Left hindlimb (tissue), 1 donor: ENCODE results near the gene EPAS1.

Experiments
- DNase-seq: peaks from one replicate; pipeline ENCODE4 v3.0.0-alpha.2; 2018

The EPAS1 gene

GRCh38 chr2:46340740-46341420, 43.7 kb downstream of the EPAS1 start:
- no peak for DNase-seq

- DNase-seq = no peak
These were observed 45.5 kb downstream of the EPAS1 start for GRCh38 chr2:46342566-46343315.

GRCh38 chr2:46344706-46345105, 47.5 kb downstream of the EPAS1 start:
- no peak for DNase-seq

- no peak for DNase-seq
These were observed 48.6 kb downstream of the EPAS1 start for GRCh38 chr2:46345775-46346174.

- no peak for DNase-seq
These were observed 49.5 kb downstream of the EPAS1 start for GRCh38 chr2:46346719-46347118.

GRCh38 chr2:46347648-46348280, 50.6 kb downstream of the EPAS1 start:
- no peak for DNase-seq

GRCh38 chr2:46349115-46349547, 51.9 kb downstream of the EPAS1 start:
- DNase-seq = no peak

- DNase-seq = no peak
These were observed 53.0 kb downstream of the EPAS1 start for GRCh38 chr2:46350029-46350689.

- no peak for DNase-seq
These were observed 54.0 kb downstream of the EPAS1 start for GRCh38 chr2:46351098-46351749.

- no peak for DNase-seq
These were observed 54.5 kb downstream of the EPAS1 start for GRCh38 chr2:46351750-46352138.

GRCh38 chr2:46352621-46353020, 55.4 kb downstream of the EPAS1 start:
- DNase-seq = no peak

- DNase-seq = no peak
These were observed 56.3 kb downstream of the EPAS1 start for GRCh38 chr2:46353509-46353908.

- no peak for DNase-seq
These were observed 58.5 kb downstream of the EPAS1 start for GRCh38 chr2:46355756-46356155.

- DNase-seq = no peak
These were observed 59.8 kb downstream of the EPAS1 start for GRCh38 chr2:46356991-46357390.

GRCh38 chr2:46358713-46359112, 61.5 kb downstream of the EPAS1 start:
- DNase-seq = no peak

GRCh38 chr2:46360303-46360702, 63.1 kb downstream of the EPAS1 start:
- no peak for DNase-seq

GRCh38 chr2:46361920-46362666, 64.9 kb downstream of the EPAS1 start:
- DNase-seq = no peak

GRCh38 chr2:46362667-46363012, 65.4 kb downstream of the EPAS1 start:
- DNase-seq = no peak

- no peak for DNase-seq
These were observed 66.4 kb downstream of the EPAS1 start for GRCh38 chr2:46363535-46364170.

- DNase-seq = no peak
These were observed 67.7 kb downstream of the EPAS1 start for GRCh38 chr2:46364797-46365457.
